OCI-LY3 (cell line): ENCODE measurements around the gene ZIC5.

ENCODE experiments used
- H2AFZ ChIP-seq: fragments of 200-600, 300-600 bp; shearing (Covaris generic); 2 replicates; pipeline ENCODE4 v1.6.0; 2014; ENCODE audit warnings: antibody characterized with exemption, low read depth, low read length
- H3K27ac ChIP-seq: fragments of 200-600, 300-600 bp; sonication (generic); 2 replicates; pipeline ENCODE4 v1.5.1; 2014; ENCODE audit warnings: mild to moderate bottlenecking, low read length, moderate library complexity, mixed read lengths
- H3K27me3 ChIP-seq: fragments of 200-600, 300-600 bp; sonication (generic); 2 replicates; pipeline ENCODE4 v1.6.1; 2014; ENCODE audit warnings: low read depth, low read length, mixed read lengths
- H3K36me3 ChIP-seq: fragments of 200-600, 300-600 bp; sonication (generic); replicated peaks from 2 replicates; pipeline ENCODE3; 2014; ENCODE audit warnings: low read depth, low read length, mixed read lengths
- H3K4me1 ChIP-seq: fragments of 300-600, 200-600 bp; sonication (generic); 2 replicates; pipeline ENCODE4 v1.6.1; 2014; ENCODE audit warnings: low read length, mixed read lengths
- H3K4me2 ChIP-seq: fragments of 200-600, 300-600 bp; sonication (generic); 2 replicates; pipeline ENCODE4 v1.6.1; 2014; ENCODE audit warnings: low read length, mixed read lengths
- H3K4me3 ChIP-seq: fragments of 300-600, 200-600 bp; sonication (generic); 2 replicates; pipeline ENCODE4 v1.5.1; 2014; ENCODE audit warnings: antibody characterized with exemption, mild to moderate bottlenecking, low read length, moderate library complexity
- H3K79me2 ChIP-seq: fragments of 300-600, 200-600 bp; shearing (Covaris generic); 2 replicates; pipeline ENCODE4 v1.6.1; 2014; ENCODE audit warnings: mild to moderate bottlenecking, low read length, mixed read lengths
- H3K9ac ChIP-seq: fragments of 300-600, 200-600 bp; shearing (Covaris generic); 2 replicates; pipeline ENCODE4 v1.6.0; 2014; ENCODE audit warnings: mild to moderate bottlenecking, low read length, moderate library complexity
- H3K9me3 ChIP-seq: fragments of 200-600, 300-600 bp; shearing (Covaris generic); 2 replicates; pipeline ENCODE4 v1.6.1; 2014; ENCODE audit warnings: low read length, mixed read lengths; ENCODE audit not compliant: insufficient read depth
- H4K20me1 ChIP-seq: fragments of 200-600, 300-600 bp; sonication (generic); 2 replicates; pipeline ENCODE4 v1.6.1; 2016; ENCODE audit warnings: low read length, mixed read lengths; ENCODE audit not compliant: insufficient read depth
- EZH2phosphoT487 ChIP-seq: fragments of 200-600 bp; shearing (Covaris generic); IDR thresholded peaks from 2 replicates; pipeline ENCODE4 v1.6.1; 2018; ENCODE audit warnings: antibody characterized with exemption, mixed run types, low read depth
- TF ChIP-seq, protein P1 (sequence below): fragments of 200-600, 300-600 bp; sonication (generic); IDR thresholded peaks from 2 replicates; pipeline ENCODE4 v1.5.1; 2014; ENCODE audit warnings: antibody characterized with exemption, low read length, low read depth

The ZIC5 gene

GRCh38 chr13:99938635-99939034 is 32.9 kb downstream of the ZIC5 start:
- no peaks in the 10 kb centered on the region for H3K79me2 ChIP-seq
- no peak overlapping the region for H3K9ac ChIP-seq
- 0 out of 2 replicates have a peak, but pooled peaks cover 3% of the 10 kb centered on the region for H3K27me3 ChIP-seq
- TF ChIP-seq, protein P1, sequence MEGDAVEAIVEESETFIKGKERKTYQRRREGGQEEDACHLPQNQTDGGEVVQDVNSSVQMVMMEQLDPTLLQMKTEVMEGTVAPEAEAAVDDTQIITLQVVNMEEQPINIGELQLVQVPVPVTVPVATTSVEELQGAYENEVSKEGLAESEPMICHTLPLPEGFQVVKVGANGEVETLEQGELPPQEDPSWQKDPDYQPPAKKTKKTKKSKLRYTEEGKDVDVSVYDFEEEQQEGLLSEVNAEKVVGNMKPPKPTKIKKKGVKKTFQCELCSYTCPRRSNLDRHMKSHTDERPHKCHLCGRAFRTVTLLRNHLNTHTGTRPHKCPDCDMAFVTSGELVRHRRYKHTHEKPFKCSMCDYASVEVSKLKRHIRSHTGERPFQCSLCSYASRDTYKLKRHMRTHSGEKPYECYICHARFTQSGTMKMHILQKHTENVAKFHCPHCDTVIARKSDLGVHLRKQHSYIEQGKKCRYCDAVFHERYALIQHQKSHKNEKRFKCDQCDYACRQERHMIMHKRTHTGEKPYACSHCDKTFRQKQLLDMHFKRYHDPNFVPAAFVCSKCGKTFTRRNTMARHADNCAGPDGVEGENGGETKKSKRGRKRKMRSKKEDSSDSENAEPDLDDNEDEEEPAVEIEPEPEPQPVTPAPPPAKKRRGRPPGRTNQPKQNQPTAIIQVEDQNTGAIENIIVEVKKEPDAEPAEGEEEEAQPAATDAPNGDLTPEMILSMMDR = no peak
- no peak for TF ChIP-seq EZH2phosphoT487
- no peaks in the 10 kb centered on the region for H3K36me3 ChIP-seq
- no peaks in the 10 kb centered on the region for H3K4me1 ChIP-seq
- no peaks in the 10 kb centered on the region for H3K9me3 ChIP-seq
- H3K27ac ChIP-seq = no peak overlapping the region
- no peak overlapping the region for H2AFZ ChIP-seq
- H3K4me3 ChIP-seq = no peak overlapping the region
- no peak overlapping the region for H3K4me2 ChIP-seq
- H4K20me1 ChIP-seq = no peaks in the 10 kb centered on the region

DNA sequence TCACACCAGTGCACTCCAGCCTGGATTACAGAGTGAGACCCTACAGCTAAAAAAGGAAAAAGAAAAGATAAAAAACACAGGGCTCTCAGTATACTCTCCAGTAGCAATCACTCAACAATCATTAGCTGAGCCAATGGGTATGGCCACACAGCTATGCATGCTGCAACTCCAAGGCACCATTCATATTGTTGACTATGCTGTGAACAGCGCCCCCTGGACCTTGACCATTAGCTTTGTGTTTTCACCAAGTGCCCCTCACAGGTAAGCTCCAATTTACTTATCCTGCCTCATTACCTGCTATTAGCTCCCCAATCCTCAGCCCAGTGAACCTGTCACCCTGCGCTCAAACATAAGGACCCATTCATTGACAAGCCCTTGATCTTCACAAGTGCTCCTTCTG is 35.8 kb downstream of the ZIC5 start:
- Histone ChIP-seq H3K4me1 (no peaks in the 10 kb centered on the region), H3K27ac (no peak overlapping the region), H3K27me3 (0 out of 2 replicates have a peak, but pooled peaks cover 3% of the 10 kb centered on the region), H3K79me2 (no peaks in the 10 kb centered on the region), H3K9ac (no peak overlapping the region), H3K4me3 (no peak overlapping the region), H4K20me1 (no peaks in the 10 kb centered on the region), H2AFZ (no peak overlapping the region), H3K9me3 (no peaks in the 10 kb centered on the region), H3K36me3 (no peaks in the 10 kb centered on the region), H3K4me2 (no peak overlapping the region)
- TF ChIP-seq, protein P1 = peak; percentile 46
- TF ChIP-seq EZH2phosphoT487 = no peak

- Histone ChIP-seq H3K27me3 (0 out of 2 replicates have a peak, but pooled peaks cover 3% of the 10 kb centered on the region), H3K79me2 (no peaks in the 10 kb centered on the region), H3K4me2 (no peak overlapping the region)
These were observed 38.7 kb downstream of the ZIC5 start for GRCh38 chr13:99932912-99933311.

DNA sequence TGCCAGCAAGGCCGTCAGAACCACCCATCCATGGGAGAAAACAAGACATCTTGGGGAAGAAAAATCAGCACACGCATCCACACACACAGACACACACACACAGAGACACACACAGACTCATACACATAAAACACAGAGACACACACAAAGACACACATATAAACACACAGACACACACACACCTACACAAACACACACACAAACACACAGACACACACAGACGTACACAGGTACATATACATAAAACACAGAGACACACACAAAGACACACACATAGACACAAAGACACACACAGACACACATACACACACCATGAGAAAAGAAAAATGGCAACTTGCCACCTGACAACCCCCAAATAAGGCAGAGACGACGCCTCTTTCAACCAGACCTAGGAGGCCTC is 40.6 kb downstream of the ZIC5 start:
- no peaks in the 10 kb centered on the region for H3K27me3 ChIP-seq

More at GRCh38 chr13:99932912-99933311, 38.7 kb downstream of the ZIC5 start:
- no peaks in the 10 kb centered on the region for H4K20me1 ChIP-seq
- no peak overlapping the region for H3K27ac ChIP-seq
- H2AFZ ChIP-seq = no peak overlapping the region
- TF ChIP-seq EZH2phosphoT487 = no peak
- TF ChIP-seq, protein P1 = no peak
- no peaks in the 10 kb centered on the region for H3K4me1 ChIP-seq
- H3K9ac ChIP-seq = no peak overlapping the region
- H3K9me3 ChIP-seq = no peaks in the 10 kb centered on the region
- H3K4me3 ChIP-seq = no peak overlapping the region
- no peaks in the 10 kb centered on the region for H3K36me3 ChIP-seq

More for the DNA sequence above, 40.6 kb downstream of the ZIC5 start:
- Histone ChIP-seq H3K79me2 (no peaks in the 10 kb centered on the region), H3K9me3 (no peaks in the 10 kb centered on the region), H3K9ac (no peak overlapping the region), H3K27ac (no peak overlapping the region), H4K20me1 (no peaks in the 10 kb centered on the region), H3K4me2 (no peak overlapping the region), H3K4me1 (no peaks in the 10 kb centered on the region), H2AFZ (no peak overlapping the region), H3K36me3 (no peaks in the 10 kb centered on the region), H3K4me3 (no peak overlapping the region)
- no peak for TF ChIP-seq EZH2phosphoT487
- TF ChIP-seq, protein P1 = no peak
